Fibroblast of mammary gland (primary cell): ENCODE results near the gene EIF2AK2.
"Not testable (repeated sequence)": the region's sequence is repeated elsewhere in the genome, so short reads cannot be mapped to it uniquely, and the experiment has no call there.

Experiments used
- DNase-seq: peaks from one replicate; pipeline ENCODE4 v3.0.0-alpha.2; 2010; ENCODE audit warnings: low read depth
- H3K4me3 ChIP-seq: 2 replicates; pipeline ENCODE4 v1.5.1; 2011; ENCODE audit warnings: low read depth, mild to moderate bottlenecking, low read length, moderate library complexity; ENCODE audit not compliant: control insufficient read depth
- CTCF ChIP-seq: conservative IDR thresholded peaks from 2 replicates; pipeline ENCODE4 v1.5.1; 2011; ENCODE audit warnings: low read depth, low read length, inconsistent platforms; ENCODE audit not compliant: control insufficient read depth, insufficient read depth

The EIF2AK2 gene

GRCh38 chr2:37156857-37157714 lies at the start of gene EIF2AK2:
EIF2AK2 (minus strand) TSS chr2:37156980; CDS start chr2:37147806, 9,174 bp downstream.
- peak within 1 kb of the TSS; percentile 74 for H3K4me3 ChIP-seq
- peak; percentile 75 for DNase-seq
- no peak for TF ChIP-seq CTCF

- DNase-seq, result no peak
- TF ChIP-seq CTCF, result no peak
- H3K4me3 ChIP-seq, result no peak overlapping the region
These were observed 49.0 kb upstream of the EIF2AK2 start for GRCh38 chr2:37205689-37206341.

DNA sequence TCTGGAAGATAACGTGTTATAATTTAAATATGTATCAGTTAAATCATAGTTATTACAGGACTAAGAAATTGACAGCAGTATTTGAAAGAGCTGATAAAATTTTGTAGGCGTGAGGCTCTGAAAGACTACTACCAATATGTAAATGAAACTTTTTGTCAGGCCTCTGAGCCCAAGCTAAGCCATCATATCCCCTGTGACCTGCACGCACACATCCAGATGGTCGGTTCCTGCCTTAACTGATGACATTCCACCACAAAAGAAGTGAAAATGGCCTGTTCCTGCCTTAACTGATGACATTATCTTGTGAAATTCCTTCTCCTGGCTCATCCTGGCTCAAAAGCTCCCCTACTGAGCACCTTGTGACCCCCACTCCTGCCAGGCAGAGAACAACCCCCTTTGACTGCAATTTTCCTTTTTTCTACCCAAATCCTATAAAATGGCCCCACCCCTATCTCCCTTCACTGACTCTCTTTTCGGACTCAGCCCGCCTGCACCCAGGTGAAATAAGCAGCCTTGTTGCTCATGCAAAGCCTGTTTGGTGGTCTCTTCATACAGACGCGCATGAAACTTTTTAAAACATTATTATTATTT lies 48.4 kb upstream of the EIF2AK2 start:
- not testable (repeated sequence) for DNase-seq, H3K4me3 ChIP-seq

GRCh38 chr2:37203708-37204107 lies 46.9 kb upstream of the EIF2AK2 start:
- H3K4me3 ChIP-seq, result no peak overlapping the region
- DNase-seq, result no peak
- TF ChIP-seq CTCF, result no peak

DNA sequence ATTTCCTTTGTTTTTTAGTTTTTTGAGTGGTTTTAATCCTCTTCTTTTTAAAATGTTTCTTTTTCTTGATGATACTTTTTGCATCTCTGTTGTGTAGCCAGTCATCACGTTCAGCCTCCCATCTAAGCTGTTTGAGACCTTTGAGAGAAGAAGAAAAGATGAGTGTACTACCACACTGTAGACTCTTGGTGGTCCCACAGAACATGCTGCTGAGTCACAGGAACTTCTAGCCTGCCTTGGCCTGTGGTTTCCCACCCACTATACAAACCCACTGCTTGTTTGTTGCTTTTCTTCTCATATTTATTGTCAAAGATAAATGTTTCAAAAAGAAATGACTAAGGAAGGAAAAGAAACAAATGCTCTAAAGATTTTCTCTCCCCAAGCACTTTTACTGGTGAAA lies 45.0 kb upstream of the EIF2AK2 start:
- TF ChIP-seq CTCF, result no peak
- DNase-seq, result peak; percentile 38
- H3K4me3 ChIP-seq, result no peak overlapping the region

DNA sequence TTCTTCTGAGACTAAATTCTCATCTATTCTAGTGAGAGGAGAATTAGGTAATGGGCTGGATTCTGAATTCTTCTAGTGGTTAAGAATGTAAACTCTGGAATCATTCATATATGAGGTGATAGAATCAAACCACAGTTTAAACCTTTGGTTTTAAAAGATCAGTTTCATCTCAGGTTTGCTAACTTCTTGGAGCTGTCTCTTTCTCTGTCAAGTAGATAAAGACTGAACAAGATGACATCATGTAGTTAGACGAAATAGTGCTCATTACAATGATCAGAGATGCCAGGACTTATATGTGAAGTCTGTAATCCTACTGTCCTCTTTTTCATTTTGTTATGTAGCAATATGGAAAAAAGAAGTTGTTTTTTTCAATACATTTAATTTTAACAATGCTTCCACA lies 44.4 kb upstream of the EIF2AK2 start:
- no peak for TF ChIP-seq CTCF

DNA sequence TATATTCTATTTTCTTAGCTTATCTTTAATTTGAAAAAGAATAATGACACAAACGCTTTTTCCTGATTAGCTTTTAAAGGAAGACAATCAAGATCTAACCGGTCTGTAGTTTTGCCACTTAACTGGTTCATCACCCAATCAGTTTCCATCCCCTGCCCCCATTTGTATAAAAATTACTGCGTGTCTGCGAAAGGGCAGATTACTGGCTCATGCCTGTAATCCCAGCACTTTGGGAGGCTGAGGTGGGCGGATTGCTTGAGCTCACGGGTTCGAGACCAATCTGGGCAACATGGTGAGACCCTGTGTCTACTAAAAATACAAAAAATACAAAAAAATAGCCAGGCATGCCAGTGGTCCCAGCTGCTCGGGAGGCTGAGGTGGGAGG lies 41.9 kb upstream of the EIF2AK2 start:
- TF ChIP-seq CTCF, result no peak
- H3K4me3 ChIP-seq, result no peak overlapping the region
- no peak for DNase-seq

More for the DNA sequence above, 44.4 kb upstream of the EIF2AK2 start:
- no peak overlapping the region for H3K4me3 ChIP-seq
- DNase-seq, result no peak
